Activated CD4-positive, alpha-beta memory T cell treated with anti-CD3 and anti-CD28 coated beads for 36 hours (primary cell): Measurements from ENCODE around the gene ACOT11. TPM values are rescaled to one million over a fixed set of nuclear protein-coding genes. Genes with fewer than 3 reads are reported as not detected.

ENCODE experiments used
- CTCF ChIA-PET: fragments of 350-600 bp; sonication (Branson Sonifier 250); formaldehyde crosslinking; loops from one replicate; lab custom pipeline; 2021; ENCODE audit warnings: antibody characterized with exemption, inconsistent platforms; lab: Charles Lee
- POLR2A ChIA-PET: fragments of 350-600 bp; sonication (Branson Sonifier 250); formaldehyde crosslinking; loops from one replicate; lab custom pipeline; 2021; ENCODE audit warnings: antibody characterized with exemption; lab: Charles Lee
- DNase-seq: peaks from one replicate; pipeline ENCODE4 v3.0.0-alpha.2; 2020
- H3K27ac Mint-ChIP-seq: one replicate; pipeline ENCODE4 v1.8.0; 2021; ENCODE audit warnings: mixed read lengths
- H3K27me3 Mint-ChIP-seq: one replicate; pipeline ENCODE4 v1.8.0; 2021; ENCODE audit warnings: mixed read lengths
- H3K36me3 Mint-ChIP-seq: one replicate; pipeline ENCODE4 v1.8.0; 2021; ENCODE audit warnings: mixed read lengths
- H3K4me1 Mint-ChIP-seq: one replicate; pipeline ENCODE4 v1.8.0; 2021; ENCODE audit warnings: low read depth, mixed read lengths
- H3K4me3 Mint-ChIP-seq: one replicate; pipeline ENCODE4 v1.8.0; 2021; ENCODE audit warnings: mild to moderate bottlenecking, mixed read lengths
- H3K9me3 Mint-ChIP-seq: one replicate; pipeline ENCODE4 v1.8.0; 2021; ENCODE audit warnings: mixed read lengths
- intact Hi-C: fragments of 100-400 bp; cut with micrococcal nuclease; formaldehyde crosslinking; loops from one replicate; pipeline ENCODE4 v1.15.1; 2023
- total RNA-seq, 2 experiments: library from RNA; stranded (reverse); gene quantifications; one replicate each; pipeline ENCODE4 v1.2.3, GENCODE V29; 2021

The ACOT11 gene
- total RNA-seq, 2 experiments from 2014 or later, result 0.99 to 1.1 TPM

DNA sequence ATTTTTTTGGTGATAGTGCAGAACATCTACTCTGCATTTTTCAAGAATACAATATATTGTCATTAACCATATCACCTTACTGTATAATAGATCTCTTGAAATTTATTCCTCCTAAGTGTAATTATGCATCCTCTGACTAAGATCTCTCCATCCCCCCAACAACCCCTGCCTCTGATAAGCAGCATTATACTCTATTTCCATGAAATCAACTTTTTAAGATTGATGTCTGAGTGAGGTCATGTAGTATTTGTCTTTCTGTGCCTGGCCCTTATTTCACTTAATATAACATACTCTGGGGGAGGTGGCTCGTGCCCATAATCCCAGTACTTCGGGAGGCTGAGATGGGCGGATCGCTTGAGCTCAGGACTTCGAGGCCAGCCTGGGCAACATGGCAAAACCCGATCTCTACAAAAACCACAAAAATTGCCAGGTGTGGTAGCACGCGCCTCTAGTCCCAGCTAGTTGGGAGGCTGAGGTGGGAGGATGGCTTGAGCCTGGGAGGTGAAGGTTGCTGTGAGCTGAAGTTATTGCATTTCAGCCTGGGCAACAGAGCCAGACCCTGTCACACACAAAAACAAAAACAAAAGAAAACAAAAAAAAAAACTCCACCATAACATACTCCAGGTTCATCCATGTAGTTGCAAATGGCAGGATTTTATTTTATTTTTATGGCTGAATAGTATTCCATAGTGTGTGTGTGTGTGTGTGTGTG is 5.7 kb downstream of the ACOT11 start:
- DNase-seq, result no peak
- no peak overlapping the region for H3K27ac Mint-ChIP-seq
- ChIA-PET POLR2A (no interaction called here), CTCF (no interaction called here)
- H3K9me3 Mint-ChIP-seq, result peaks cover 4% of the 10 kb centered on the region
- H3K36me3 Mint-ChIP-seq, result no peaks in the 10 kb centered on the region
- H3K4me3 Mint-ChIP-seq, result no peak overlapping the region
- H3K27me3 Mint-ChIP-seq, result no peaks in the 10 kb centered on the region
- H3K4me1 Mint-ChIP-seq, result no peaks in the 10 kb centered on the region
- intact Hi-C loops, result no loop called here

DNA sequence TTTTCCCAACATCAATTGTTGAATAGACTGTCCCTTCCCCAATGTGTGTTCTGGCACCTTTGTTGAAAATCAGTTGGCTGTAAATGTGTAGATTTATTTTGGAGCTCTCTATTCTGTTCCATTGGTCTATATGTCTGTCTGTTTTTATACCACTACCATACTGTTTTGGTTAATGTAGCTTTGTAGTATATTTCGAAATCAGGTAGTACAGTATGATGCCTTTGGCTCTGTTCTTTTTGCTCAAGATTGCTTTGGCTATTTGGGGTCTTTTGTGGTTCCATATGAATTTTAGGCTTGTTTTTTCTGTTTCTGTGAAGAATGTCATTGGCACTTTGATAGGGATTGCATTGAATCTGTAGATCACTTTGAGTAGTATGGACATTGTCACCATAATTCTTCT is 8.1 kb downstream of the ACOT11 start:
- no peaks in the 10 kb centered on the region for H3K4me1 Mint-ChIP-seq
- no peaks in the 10 kb centered on the region for H3K27me3 Mint-ChIP-seq
- H3K36me3 Mint-ChIP-seq, result no peaks in the 10 kb centered on the region
- intact Hi-C loops, result no loop called here
- no peak overlapping the region for H3K4me3 Mint-ChIP-seq
- CTCF ChIA-PET, result no interaction called here
- H3K27ac Mint-ChIP-seq, result no peak overlapping the region
- DNase-seq, result no peak
- POLR2A ChIA-PET, result no interaction called here
- peaks cover 4% of the 10 kb centered on the region for H3K9me3 Mint-ChIP-seq

DNA sequence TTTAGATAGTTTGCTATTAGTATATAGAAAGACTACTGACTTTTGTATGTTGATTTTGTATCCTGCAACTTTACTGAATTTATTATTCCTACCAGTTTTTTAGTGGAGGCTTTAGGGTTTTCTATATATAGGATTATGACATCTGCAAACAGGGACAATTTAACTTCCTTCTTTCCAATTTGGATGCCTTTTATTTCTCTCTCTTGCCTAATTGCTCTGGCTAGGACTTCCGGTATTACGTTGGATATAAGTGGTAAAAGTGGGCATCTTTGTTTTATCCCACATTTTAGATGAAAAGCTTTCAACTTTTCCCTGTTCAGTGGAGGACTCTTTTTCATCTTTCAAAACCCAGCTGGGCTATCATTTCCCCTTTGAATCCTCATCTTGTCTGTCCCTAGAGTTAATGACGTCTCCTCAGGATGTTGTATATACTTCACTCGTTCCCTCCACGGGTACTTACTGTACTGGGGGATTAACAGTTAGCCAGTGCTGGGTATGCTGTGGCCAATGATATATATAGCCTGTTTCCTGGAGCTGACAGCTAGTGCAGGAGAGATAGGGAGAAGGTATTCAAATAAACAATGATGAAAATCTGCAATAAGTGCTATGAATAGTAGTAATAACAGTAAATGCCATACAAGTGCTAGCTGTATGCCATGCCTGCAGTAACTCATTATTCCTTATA is 9.8 kb downstream of the ACOT11 start:
- ChIA-PET CTCF (no interaction called here), POLR2A (no interaction called here)
- H3K36me3 Mint-ChIP-seq, result no peaks in the 10 kb centered on the region
- no peaks in the 10 kb centered on the region for H3K4me1 Mint-ChIP-seq
- intact Hi-C loops, result no loop called here
- H3K27me3 Mint-ChIP-seq, result no peaks in the 10 kb centered on the region
- H3K9me3 Mint-ChIP-seq, result peaks cover 4% of the 10 kb centered on the region
- H3K27ac Mint-ChIP-seq, result no peak overlapping the region
- DNase-seq, result no peak
- H3K4me3 Mint-ChIP-seq, result no peak overlapping the region

DNA sequence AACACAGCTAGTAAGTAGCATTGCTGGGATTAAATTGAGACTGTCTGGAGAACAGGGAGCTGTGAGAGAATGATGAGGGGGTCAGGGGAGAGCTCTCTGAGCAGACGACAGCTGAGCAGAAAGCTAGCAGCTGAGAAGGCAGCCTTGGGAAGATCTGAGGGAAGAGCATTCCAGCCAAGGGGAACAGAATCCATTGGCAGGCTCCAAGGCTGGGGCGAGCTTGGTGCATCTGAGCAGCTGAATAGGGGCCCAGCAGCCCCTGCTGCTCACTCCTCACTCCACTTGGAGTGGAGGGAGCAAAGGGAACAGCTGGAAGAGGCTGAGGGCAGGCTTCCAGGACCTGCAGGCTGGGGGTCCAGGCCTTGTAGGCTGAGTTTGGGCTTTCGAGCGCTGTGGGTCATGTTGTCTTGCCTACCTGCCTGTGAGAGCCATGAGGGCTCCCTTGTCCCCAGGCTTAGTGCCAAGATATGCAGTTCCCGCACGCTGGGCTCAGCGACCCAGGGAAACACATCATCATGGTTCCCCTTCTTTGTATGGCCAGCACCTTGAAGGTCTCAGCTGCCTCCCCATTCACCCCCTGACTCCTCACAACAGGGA is 10.5 kb downstream of the ACOT11 start:
- Mint-ChIP-seq H3K4me3 (no peak overlapping the region), H3K27ac (no peak overlapping the region), H3K36me3 (no peaks in the 10 kb centered on the region), H3K9me3 (peaks cover 4% of the 10 kb centered on the region), H3K27me3 (no peaks in the 10 kb centered on the region), H3K4me1 (no peaks in the 10 kb centered on the region)
- POLR2A ChIA-PET, result no interaction called here
- intact Hi-C loops, result no loop called here
- CTCF ChIA-PET, result no interaction called here
- DNase-seq, result no peak

DNA sequence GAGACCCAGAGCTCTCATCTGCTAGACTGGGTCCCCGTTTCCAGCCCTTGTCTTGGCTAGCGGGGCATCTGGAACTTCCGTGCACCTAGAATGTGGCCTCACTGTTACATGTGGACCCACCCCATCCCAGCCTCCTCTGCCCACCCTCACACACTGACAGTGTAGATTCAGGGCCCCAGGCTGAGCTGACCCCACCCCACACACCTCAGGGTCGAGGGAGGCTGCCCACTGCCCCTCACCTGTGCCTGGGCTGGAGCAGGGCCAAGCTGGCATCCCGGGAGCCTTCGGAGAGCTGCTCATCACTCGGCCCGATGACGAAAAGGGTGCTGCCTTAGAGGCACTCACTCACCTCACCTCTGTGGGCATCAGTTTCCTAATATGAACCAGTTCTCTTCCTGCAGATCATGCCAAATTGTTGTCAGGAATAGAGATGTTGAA is 11.1 kb downstream of the ACOT11 start:
- H3K27ac Mint-ChIP-seq, result no peak overlapping the region
- no peak for DNase-seq
- H3K4me1 Mint-ChIP-seq, result no peaks in the 10 kb centered on the region
- H3K9me3 Mint-ChIP-seq, result peaks cover 4% of the 10 kb centered on the region
- CTCF ChIA-PET, result no interaction called here
- intact Hi-C loops, result no loop called here
- no peak overlapping the region for H3K4me3 Mint-ChIP-seq
- H3K36me3 Mint-ChIP-seq, result no peaks in the 10 kb centered on the region
- POLR2A ChIA-PET, result no interaction called here
- no peaks in the 10 kb centered on the region for H3K27me3 Mint-ChIP-seq

DNA sequence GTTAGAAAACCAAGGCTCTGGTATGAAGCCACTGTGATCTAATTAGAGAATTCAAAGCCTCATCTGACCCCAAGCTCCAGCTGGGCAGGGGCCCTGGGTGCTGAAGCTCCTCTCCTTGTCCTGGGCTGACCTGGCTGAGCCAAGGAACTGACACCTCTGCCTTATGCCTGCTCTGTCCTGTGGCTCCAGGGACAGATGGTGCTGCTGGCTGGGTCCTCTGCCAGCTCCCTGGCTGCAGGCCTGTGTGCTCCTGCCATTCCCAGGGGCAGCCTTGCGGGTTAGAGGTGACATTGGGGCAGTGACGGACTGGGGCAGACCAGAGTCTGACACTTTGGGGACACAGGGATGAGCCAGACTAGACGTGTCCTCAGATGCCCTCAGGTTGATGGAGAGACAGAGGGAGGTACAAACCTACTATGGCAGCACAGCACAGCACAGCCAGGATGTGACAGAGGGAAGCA is 11.8 kb downstream of the ACOT11 start:
- no peaks in the 10 kb centered on the region for H3K4me1 Mint-ChIP-seq
- CTCF ChIA-PET, result no interaction called here
- POLR2A ChIA-PET, result no interaction called here
- H3K36me3 Mint-ChIP-seq, result no peaks in the 10 kb centered on the region
- no peak overlapping the region for H3K4me3 Mint-ChIP-seq
- DNase-seq, result no peak
- intact Hi-C loops, result no loop called here
- no peaks in the 10 kb centered on the region for H3K27me3 Mint-ChIP-seq
- no peak overlapping the region for H3K27ac Mint-ChIP-seq
- peaks cover 4% of the 10 kb centered on the region for H3K9me3 Mint-ChIP-seq

DNA sequence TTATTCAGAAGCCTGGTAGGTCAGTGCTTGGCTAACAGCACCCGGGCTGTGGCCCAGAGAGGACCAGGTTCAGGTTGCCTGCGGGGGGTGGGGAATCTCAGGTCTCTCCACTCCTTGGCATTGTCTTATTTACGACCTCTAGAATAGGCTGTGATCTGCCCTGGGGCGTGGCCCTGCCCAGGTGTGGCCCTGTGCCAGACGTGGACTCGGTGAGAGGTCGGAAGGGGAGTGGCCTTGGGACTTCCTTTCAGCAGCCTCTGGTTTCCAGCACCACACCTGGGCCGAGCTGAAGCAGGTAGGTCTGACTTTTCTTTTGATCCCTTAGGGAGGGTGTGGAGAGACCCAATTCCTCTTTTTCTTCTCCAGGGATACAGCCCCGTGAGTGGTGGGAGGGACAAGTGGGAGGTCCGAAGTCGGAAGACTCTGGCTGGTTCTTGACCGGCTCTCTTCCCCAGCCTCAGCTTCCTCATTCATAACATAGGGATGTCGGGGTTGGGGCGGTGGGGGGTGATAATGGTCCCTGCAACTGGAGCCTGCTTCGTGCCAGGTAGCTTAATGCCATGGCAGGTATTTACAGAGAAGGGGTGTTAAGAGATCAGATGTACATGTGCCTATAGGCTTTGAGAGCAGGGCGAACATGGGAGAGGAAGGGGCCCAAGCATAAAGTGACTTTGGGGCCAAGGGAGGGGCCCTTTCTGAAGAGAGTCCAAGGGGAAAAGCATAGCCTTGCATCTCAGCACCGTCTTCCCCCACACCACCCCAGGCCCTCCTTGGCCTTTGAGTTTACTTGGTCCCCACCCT is 16.5 kb downstream of the ACOT11 start:
- DNase-seq, result no peak
- CTCF ChIA-PET, result no interaction called here

DNA sequence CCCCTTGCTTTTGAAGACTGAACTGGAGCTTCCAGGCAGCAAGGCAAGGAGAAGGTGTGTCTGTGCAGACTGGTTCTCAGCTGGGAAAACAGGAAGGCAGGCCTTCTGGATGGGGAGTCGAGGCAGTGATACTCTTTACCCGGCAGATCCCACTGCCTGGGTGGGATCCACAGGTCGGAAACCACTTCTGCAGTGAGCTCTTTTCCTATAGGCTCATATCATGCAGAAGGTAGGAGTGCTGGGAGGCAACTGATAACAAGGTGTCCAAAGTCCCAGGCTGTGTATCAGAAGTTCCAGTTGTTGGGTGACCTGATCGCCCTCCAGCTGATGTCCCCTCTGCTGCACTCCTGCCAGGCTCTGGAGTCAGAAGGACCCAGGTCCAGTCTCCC is 17.1 kb downstream of the ACOT11 start:
- POLR2A ChIA-PET, result no interaction called here
- DNase-seq, result no peak
- CTCF ChIA-PET, result no interaction called here
- no peak overlapping the region for H3K27ac Mint-ChIP-seq
- H3K4me1 Mint-ChIP-seq, result no peaks in the 10 kb centered on the region
- no peaks in the 10 kb centered on the region for H3K36me3 Mint-ChIP-seq
- H3K27me3 Mint-ChIP-seq, result no peaks in the 10 kb centered on the region
- intact Hi-C loops, result no loop called here
- no peaks in the 10 kb centered on the region for H3K9me3 Mint-ChIP-seq
- H3K4me3 Mint-ChIP-seq, result no peak overlapping the region

More for the DNA sequence above, 16.5 kb downstream of the ACOT11 start:
- intact Hi-C loops, result no loop called here
- Mint-ChIP-seq H3K9me3 (no peaks in the 10 kb centered on the region), H3K36me3 (no peaks in the 10 kb centered on the region), H3K4me3 (no peak overlapping the region), H3K27me3 (no peaks in the 10 kb centered on the region), H3K4me1 (no peaks in the 10 kb centered on the region), H3K27ac (no peak overlapping the region)
- POLR2A ChIA-PET, result no interaction called here

DNA sequence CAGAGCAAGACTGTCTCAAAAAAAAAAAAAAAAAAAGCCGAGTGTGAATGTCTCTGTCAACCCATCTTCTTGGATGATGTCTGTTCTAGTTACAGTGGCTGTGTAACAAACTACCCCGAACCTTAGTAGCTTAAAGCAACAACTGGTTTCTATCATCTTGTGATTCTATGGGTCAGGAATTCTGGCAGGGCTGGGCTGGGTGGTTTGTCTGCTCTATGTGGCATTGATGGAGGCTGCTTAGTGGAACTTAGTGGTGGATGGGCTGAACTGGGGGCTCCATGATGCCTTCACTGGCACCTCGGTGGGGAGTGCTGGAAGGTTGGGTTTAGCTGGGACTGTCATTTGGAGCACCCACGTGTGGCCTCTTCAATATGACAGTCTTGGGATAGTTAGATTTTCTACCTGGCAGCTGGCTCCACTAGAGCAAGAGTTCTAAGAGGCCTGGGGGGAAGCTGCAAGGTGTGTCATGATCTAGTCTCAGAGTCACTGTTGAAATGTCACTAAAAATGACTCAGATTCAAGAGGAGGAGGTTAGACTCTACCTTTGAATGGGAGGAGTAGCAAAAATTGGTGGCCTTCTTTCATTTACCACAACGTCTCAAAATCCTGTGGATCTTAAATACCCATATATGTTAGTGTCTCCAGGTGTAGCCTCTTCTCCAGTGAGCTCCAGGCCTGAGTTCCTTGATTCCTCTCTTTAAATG is 18.6 kb downstream of the ACOT11 start:
- Mint-ChIP-seq H3K4me3 (no peak overlapping the region), H3K4me1 (no peaks in the 10 kb centered on the region), H3K9me3 (no peaks in the 10 kb centered on the region), H3K36me3 (no peaks in the 10 kb centered on the region), H3K27me3 (no peaks in the 10 kb centered on the region), H3K27ac (no peak overlapping the region)
- POLR2A ChIA-PET, result no interaction called here
- no peak for DNase-seq
- CTCF ChIA-PET, result no interaction called here
- intact Hi-C loops, result no loop called here

DNA sequence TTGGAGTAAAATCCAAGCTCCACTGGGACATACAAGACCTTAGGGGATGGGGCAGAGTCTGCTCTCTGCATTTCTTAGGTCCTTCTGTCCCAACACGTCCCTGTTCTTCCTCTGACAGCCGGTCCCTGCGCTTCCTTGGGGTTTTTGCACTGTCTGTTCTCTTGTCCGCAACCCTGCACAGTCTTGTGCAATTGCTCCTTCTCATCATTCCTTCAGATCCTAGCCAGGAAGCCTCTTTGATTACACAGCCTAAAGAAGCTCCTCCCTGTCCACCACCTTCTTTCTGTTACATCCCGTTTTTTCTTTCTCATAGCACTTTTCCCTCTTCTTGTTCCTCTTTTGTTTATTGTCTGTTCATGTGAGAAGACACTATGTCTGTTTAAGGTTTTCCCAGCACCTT is 19.9 kb downstream of the ACOT11 start:
- ChIA-PET CTCF (no interaction called here), POLR2A (no interaction called here)
- no peaks in the 10 kb centered on the region for H3K27me3 Mint-ChIP-seq
- DNase-seq, result no peak
- no peaks in the 10 kb centered on the region for H3K4me1 Mint-ChIP-seq
- no peak overlapping the region for H3K27ac Mint-ChIP-seq
- H3K36me3 Mint-ChIP-seq, result no peaks in the 10 kb centered on the region
- intact Hi-C loops, result no loop called here
- no peaks in the 10 kb centered on the region for H3K9me3 Mint-ChIP-seq
- no peak overlapping the region for H3K4me3 Mint-ChIP-seq

DNA sequence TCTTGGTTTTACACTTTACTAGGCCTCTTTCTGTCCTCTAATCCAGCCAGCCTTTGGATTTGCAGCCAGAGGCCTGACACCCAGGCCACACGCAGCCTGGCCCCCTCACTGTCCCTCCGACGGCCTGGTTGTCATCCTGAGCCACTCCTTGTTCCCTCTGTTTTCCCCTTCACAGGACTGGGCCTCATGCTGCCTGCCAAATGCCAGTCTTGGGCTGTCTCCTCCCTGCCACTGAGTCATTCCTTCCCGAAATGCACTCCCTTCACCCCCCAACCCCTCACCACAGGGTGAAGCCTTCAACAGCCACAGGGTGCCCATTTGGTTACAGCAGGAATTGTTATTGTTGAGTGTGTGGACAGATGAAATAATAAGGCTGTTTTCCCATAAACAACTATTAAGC is 21.3 kb downstream of the ACOT11 start:
- no peaks in the 10 kb centered on the region for H3K27me3 Mint-ChIP-seq
- CTCF ChIA-PET, result no interaction called here
- H3K27ac Mint-ChIP-seq, result no peak overlapping the region
- no peaks in the 10 kb centered on the region for H3K4me1 Mint-ChIP-seq
- intact Hi-C loops, result no loop called here
- H3K9me3 Mint-ChIP-seq, result no peaks in the 10 kb centered on the region
- H3K4me3 Mint-ChIP-seq, result no peak overlapping the region
- POLR2A ChIA-PET, result no interaction called here
- no peaks in the 10 kb centered on the region for H3K36me3 Mint-ChIP-seq
- DNase-seq, result no peak

DNA sequence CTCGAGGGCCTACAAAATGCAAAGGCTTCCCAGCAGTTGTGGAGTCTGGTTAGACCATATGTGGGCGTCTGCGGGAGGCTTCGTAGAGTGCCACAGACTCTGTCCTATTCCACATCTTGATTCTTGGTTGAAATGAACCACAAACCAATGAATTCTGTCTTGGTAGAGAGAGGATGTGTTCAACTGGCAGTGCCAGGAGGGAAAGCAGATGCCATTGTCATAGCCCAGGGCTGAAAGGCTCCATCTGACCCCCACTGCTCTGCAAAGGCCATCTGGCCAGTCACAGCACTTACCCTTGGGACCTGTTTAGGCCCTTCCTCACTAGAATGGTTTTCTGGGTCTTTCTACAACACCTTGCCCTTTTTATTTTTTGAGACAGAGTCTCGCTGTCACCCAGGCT is 22.1 kb downstream of the ACOT11 start:
- no peak for DNase-seq
- Mint-ChIP-seq H3K4me3 (no peak overlapping the region), H3K4me1 (no peaks in the 10 kb centered on the region), H3K36me3 (no peaks in the 10 kb centered on the region), H3K9me3 (no peaks in the 10 kb centered on the region), H3K27me3 (no peaks in the 10 kb centered on the region), H3K27ac (no peak overlapping the region)
- ChIA-PET CTCF (no interaction called here), POLR2A (no interaction called here)
- intact Hi-C loops, result no loop called here
